ENCODE data around the gene TMEM151B.

Gene TMEM151B

GRCh38 chr6:44235891-44236516 lies 34.2 kb upstream of the TMEM151B start:
- TF ChIP-seq CTCF (conservative IDR thresholded peaks at IDR 0.05; ENCODE audit: low read length), result no peak
- no peak for TF ChIP-seq EZH2phosphoT487 (IDR thresholded peaks at IDR 0.05; ENCODE audit: borderline replicate concordance)
- Histone ChIP-seq H3K9ac (ENCODE audit: low read depth, low read length, poor library complexity, severe bottlenecking) (no peak overlapping the region), H3K4me3 (ENCODE audit: low read length, poor library complexity, severe bottlenecking) (no peak overlapping the region), H4K20me1 (ENCODE audit: insufficient read depth, low read length, poor library complexity, severe bottlenecking) (no peaks in the 10 kb centered on the region), H3K36me3 (ENCODE audit: insufficient read depth, low read length) (no peaks in the 10 kb centered on the region; the same call in 1 of the 2 replicates), H3K27me3 (ENCODE audit: insufficient read depth, low read length, poor library complexity, severe bottlenecking) (no peaks in the 10 kb centered on the region), H3K9me2 (replicated peaks; ENCODE audit: low read depth, low read length) (no peaks in the 10 kb centered on the region), H3K9me3 (ENCODE audit: insufficient read depth, low read depth, low read length) (no peaks in the 10 kb centered on the region), H3K79me2 (ENCODE audit: insufficient read depth, low read length) (no peaks in the 10 kb centered on the region), H2AFZ (ENCODE audit: low read length) (no peak overlapping the region), H3K4me2 (ENCODE audit: low read depth, low read length, poor library complexity, severe bottlenecking) (no peak overlapping the region), H3K4me1 (ENCODE audit: insufficient read depth, low read length, poor library complexity, severe bottlenecking) (no peaks in the 10 kb centered on the region), H3F3A (ENCODE audit: low read depth) (no peaks in the 10 kb centered on the region)

- Histone ChIP-seq H3K9me2 (replicated peaks; ENCODE audit: low read depth, low read length) (no peaks in the 10 kb centered on the region), H3K9me3 (ENCODE audit: insufficient read depth, low read depth, low read length) (no peaks in the 10 kb centered on the region), H3K4me3 (ENCODE audit: low read length, poor library complexity, severe bottlenecking) (peak overlapping the region; percentile 83), H3K79me2 (ENCODE audit: insufficient read depth, low read length) (no peaks in the 10 kb centered on the region), H2AFZ (ENCODE audit: low read length) (peak overlapping the region; percentile 97), H3K4me1 (ENCODE audit: insufficient read depth, low read length, poor library complexity, severe bottlenecking) (no peaks in the 10 kb centered on the region), H3K36me3 (ENCODE audit: insufficient read depth, low read length) (no peaks in the 10 kb centered on the region; the same call in 1 of the 2 replicates), H3F3A (ENCODE audit: low read depth) (no peaks in the 10 kb centered on the region), H3K9ac (ENCODE audit: low read depth, low read length, poor library complexity, severe bottlenecking) (peak overlapping the region; percentile 73), H3K4me2 (ENCODE audit: low read depth, low read length, poor library complexity, severe bottlenecking) (peak overlapping the region; percentile 92), H4K20me1 (ENCODE audit: insufficient read depth, low read length, poor library complexity, severe bottlenecking) (no peaks in the 10 kb centered on the region), H3K27me3 (ENCODE audit: insufficient read depth, low read length, poor library complexity, severe bottlenecking) (no peaks in the 10 kb centered on the region)
- TF ChIP-seq EZH2phosphoT487 (IDR thresholded peaks at IDR 0.05; ENCODE audit: borderline replicate concordance) (no peak), CTCF (conservative IDR thresholded peaks at IDR 0.05; ENCODE audit: low read length) (no peak)
Measured at GRCh38 chr6:44237021-44237812, 33.0 kb upstream of the TMEM151B start.

- Histone ChIP-seq H3F3A (ENCODE audit: low read depth) (no peaks in the 10 kb centered on the region), H2AFZ (ENCODE audit: low read length) (peak overlapping the region; percentile 97), H3K27me3 (ENCODE audit: insufficient read depth, low read length, poor library complexity, severe bottlenecking) (no peaks in the 10 kb centered on the region), H3K9me3 (ENCODE audit: insufficient read depth, low read depth, low read length) (no peaks in the 10 kb centered on the region), H3K36me3 (ENCODE audit: insufficient read depth, low read length) (no peaks in the 10 kb centered on the region), H3K79me2 (ENCODE audit: insufficient read depth, low read length) (no peaks in the 10 kb centered on the region), H3K4me1 (ENCODE audit: insufficient read depth, low read length, poor library complexity, severe bottlenecking) (no peaks in the 10 kb centered on the region), H3K9me2 (replicated peaks; ENCODE audit: low read depth, low read length) (no peaks in the 10 kb centered on the region), H3K4me3 (ENCODE audit: low read length, poor library complexity, severe bottlenecking) (peak overlapping the region; percentile 83), H3K4me2 (ENCODE audit: low read depth, low read length, poor library complexity, severe bottlenecking) (peak overlapping the region; percentile 92), H4K20me1 (ENCODE audit: insufficient read depth, low read length, poor library complexity, severe bottlenecking) (no peaks in the 10 kb centered on the region), H3K9ac (ENCODE audit: low read depth, low read length, poor library complexity, severe bottlenecking) (peak overlapping the region; percentile 73)
- TF ChIP-seq EZH2phosphoT487 (IDR thresholded peaks at IDR 0.05; ENCODE audit: borderline replicate concordance), result no peak
- TF ChIP-seq CTCF (conservative IDR thresholded peaks at IDR 0.05; ENCODE audit: low read length), result peak; percentile 88
Measured at GRCh38 chr6:44237813-44238433, 32.3 kb upstream of the TMEM151B start.

Data from Loucy (cell line).